ENCODE measurements around the gene ZHX3. TPM values are rescaled to one million over a fixed set of nuclear protein-coding genes. Genes with fewer than 3 reads are reported as not detected.

ZHX3 gene
- total RNA-seq, 1 donor from 2014 or later, result 34.6 TPM

DNA sequence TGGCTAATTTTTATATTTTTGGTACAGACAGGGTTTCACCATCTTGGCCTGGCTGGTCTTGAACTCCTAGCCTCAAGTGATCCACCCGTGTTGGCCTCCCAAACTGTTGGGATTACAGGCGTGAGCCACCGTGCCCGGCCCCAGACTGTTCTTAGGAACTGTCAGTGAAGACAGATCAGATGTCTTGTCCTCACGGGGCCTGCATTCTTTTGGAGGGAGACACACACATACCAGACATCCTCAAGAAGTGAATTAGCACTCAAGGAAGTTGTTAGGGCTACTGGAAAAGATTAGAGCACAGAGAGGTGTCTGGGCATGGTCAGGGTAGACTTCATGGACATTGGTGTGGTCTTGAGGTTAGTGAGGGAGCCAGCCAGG, 12.8 kb upstream of the ZHX3 start:
- intact Hi-C loops (cut with micrococcal nuclease), result no loop called here
- no peak overlapping the region for H3K4me3 ChIP-seq
- H3K36me3 ChIP-seq, result no peaks in the 10 kb centered on the region
- H3K4me1 ChIP-seq, result peaks cover 33% of the 10 kb centered on the region
- peak overlapping the region; percentile 87 for H3K27ac ChIP-seq (replicated peaks)
- H3K27me3 ChIP-seq (ENCODE audit: low read depth), result no peaks in the 10 kb centered on the region
- TF ChIP-seq, protein P1, sequence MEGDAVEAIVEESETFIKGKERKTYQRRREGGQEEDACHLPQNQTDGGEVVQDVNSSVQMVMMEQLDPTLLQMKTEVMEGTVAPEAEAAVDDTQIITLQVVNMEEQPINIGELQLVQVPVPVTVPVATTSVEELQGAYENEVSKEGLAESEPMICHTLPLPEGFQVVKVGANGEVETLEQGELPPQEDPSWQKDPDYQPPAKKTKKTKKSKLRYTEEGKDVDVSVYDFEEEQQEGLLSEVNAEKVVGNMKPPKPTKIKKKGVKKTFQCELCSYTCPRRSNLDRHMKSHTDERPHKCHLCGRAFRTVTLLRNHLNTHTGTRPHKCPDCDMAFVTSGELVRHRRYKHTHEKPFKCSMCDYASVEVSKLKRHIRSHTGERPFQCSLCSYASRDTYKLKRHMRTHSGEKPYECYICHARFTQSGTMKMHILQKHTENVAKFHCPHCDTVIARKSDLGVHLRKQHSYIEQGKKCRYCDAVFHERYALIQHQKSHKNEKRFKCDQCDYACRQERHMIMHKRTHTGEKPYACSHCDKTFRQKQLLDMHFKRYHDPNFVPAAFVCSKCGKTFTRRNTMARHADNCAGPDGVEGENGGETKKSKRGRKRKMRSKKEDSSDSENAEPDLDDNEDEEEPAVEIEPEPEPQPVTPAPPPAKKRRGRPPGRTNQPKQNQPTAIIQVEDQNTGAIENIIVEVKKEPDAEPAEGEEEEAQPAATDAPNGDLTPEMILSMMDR (IDR thresholded peaks at IDR 0.05; ENCODE audit: borderline replicate concordance), result no peak
- H3K9me3 ChIP-seq (replicated peaks), result no peaks in the 10 kb centered on the region
- DNase-seq, result no peak

DNA sequence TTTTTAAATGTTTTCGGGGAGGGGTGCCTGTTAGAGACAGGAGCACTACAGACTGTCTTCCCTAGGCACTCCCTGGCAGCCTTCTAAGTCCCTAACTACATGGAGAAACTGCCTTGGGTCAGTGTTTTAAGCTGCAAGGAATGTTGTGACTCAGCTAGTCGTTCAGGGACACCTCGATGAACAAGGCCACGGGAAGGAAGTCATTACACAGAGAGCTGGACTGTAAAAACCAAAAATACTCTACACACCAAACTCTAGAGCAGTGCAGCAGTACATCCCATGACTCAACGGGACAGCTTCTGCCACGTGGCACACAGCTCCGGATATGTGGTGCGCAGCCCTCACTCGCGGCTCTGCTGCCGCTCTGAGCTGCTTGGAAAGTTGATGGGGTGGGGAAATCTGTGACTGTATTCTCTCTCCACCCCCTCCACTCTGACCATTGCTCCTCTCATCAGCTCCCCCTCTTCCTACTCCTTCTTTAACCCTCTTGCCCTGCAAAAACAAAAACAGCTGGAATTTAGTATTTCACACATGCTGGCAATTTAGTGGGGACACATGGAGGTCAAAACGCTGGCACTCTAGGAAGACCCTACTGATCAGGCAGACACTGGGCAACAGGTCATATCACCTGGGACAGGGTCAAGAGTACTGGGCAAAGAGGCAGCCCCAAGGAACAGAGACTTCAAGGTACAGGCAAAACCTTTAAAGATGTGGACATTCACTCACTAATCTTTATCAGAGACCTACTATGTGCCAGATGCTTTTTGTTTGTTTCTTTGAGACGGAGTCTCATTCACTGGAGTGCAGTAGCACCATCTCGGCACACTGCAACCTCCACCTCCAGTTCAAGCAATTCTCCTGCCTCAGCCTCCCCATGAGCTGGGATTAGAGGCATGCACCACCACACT, 12.2 kb upstream of the ZHX3 start:
- peak overlapping the region; percentile 10 for H3K4me3 ChIP-seq

DNA sequence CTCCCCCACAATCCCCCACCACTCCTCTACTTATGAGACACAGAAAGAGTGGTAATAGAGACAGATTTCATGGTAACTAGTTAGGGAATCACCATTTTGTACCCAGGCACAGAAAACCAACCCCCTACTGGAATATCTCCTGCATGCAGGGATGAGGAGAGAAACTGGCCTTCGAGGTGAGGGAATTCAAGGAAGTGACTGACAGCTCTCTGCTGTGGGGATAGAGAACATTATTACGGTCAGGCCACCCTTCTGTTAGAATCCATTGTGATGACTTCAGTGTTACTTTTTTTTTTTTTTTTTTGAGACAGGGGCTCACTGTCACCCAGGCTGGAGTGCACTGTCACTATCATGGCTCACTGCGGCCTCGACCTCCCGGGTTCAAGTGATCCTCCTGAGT, 9.6 kb upstream of the ZHX3 start:
- Histone ChIP-seq H3K27me3 (ENCODE audit: low read depth) (no peaks in the 10 kb centered on the region), H3K36me3 (no peaks in the 10 kb centered on the region), H3K4me3 (no peak overlapping the region), H3K4me1 (peaks cover 19% of the 10 kb centered on the region), H3K9me3 (replicated peaks) (no peaks in the 10 kb centered on the region), H3K27ac (replicated peaks) (no peak overlapping the region)
- DNase-seq, result no peak
- intact Hi-C loops (cut with micrococcal nuclease), result loop anchor here (5.0 kb wide), 1 partner anchor 85 kb away; no protein-coding TSS in a partner anchor
- TF ChIP-seq, protein P1 (IDR thresholded peaks at IDR 0.05; ENCODE audit: borderline replicate concordance), result no peak

More for the DNA sequence above, 12.2 kb upstream of the ZHX3 start:
- peak; percentile 77 for DNase-seq
- Histone ChIP-seq H3K36me3 (no peaks in the 10 kb centered on the region), H3K27ac (replicated peaks) (peak overlapping the region; percentile 87), H3K4me1 (peaks cover 27% of the 10 kb centered on the region), H3K9me3 (replicated peaks) (no peaks in the 10 kb centered on the region), H3K27me3 (ENCODE audit: low read depth) (no peaks in the 10 kb centered on the region)
- TF ChIP-seq, protein P1 (IDR thresholded peaks at IDR 0.05; ENCODE audit: borderline replicate concordance), result no peak
- intact Hi-C loops (cut with micrococcal nuclease), result loop anchor here (5.0 kb wide), 1 partner anchor 87 kb away; no protein-coding TSS in a partner anchor

DNA sequence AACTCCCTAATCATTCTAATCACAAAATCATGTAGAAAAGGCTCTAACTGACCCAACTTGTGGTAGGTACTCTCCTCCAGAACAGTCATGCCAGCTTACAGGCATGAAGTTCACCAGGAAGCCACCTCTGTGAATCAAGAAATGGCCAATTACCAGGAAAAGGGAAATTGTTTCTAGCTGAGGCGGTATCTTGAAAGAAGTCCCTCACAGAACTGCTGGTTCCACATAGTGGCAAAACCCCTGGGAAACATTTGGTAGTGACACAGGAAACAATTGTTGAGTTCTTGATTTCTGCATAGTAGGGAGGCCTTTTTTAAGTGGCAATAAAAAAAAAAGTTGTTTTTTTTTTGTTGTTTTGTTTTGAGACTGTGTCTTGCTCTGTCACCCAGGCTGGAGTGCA, 3.4 kb upstream of the ZHX3 start:
- no peak overlapping the region for H3K27ac ChIP-seq (replicated peaks)
- no peaks in the 10 kb centered on the region for H3K36me3 ChIP-seq
- TF ChIP-seq, protein P1 (IDR thresholded peaks at IDR 0.05; ENCODE audit: borderline replicate concordance), result no peak
- peaks cover 21% of the 10 kb centered on the region for H3K4me1 ChIP-seq
- H3K27me3 ChIP-seq (ENCODE audit: low read depth), result no peaks in the 10 kb centered on the region
- intact Hi-C loops (cut with micrococcal nuclease), result no loop called here
- no peak overlapping the region for H3K4me3 ChIP-seq
- DNase-seq, result no peak
- no peaks in the 10 kb centered on the region for H3K9me3 ChIP-seq (replicated peaks)

DNA sequence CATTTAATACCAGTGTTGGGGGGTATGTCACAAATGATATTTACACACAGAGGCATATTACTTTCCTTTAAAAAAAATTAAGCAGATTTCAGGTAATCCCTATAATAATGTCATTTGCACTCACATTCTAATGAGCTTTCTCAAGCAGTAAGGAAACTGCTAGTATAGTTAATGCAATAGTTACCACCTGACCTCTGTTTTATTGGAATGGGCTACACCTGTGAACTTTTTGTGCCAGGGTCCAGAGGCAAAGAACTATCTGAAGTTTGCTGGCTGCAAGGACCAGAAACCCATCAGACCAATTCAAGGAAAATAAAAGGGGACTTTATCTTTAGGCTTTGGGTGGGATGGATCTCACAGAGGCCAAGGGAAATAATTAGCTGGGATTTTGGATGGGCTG, 2.9 kb upstream of the ZHX3 start:
- H3K9me3 ChIP-seq (replicated peaks), result no peaks in the 10 kb centered on the region
- no peaks in the 10 kb centered on the region for H3K27me3 ChIP-seq (ENCODE audit: low read depth)
- intact Hi-C loops (cut with micrococcal nuclease), result no loop called here
- H3K36me3 ChIP-seq, result no peaks in the 10 kb centered on the region
- H3K4me1 ChIP-seq, result peaks cover 26% of the 10 kb centered on the region
- no peak for DNase-seq
- no peak overlapping the region for H3K27ac ChIP-seq (replicated peaks)
- H3K4me3 ChIP-seq, result no peak overlapping the region
- TF ChIP-seq, protein P1 (IDR thresholded peaks at IDR 0.05; ENCODE audit: borderline replicate concordance), result no peak

Measured in left ventricle myocardium inferior (tissue), 1 donor.